BJ (cell line): ENCODE results near the gene HPGD. TPM values are rescaled to one million over a fixed set of nuclear protein-coding genes. Genes with fewer than 3 reads are reported as not detected.

Experiments used
- CTCF ChIA-PET: fragments of 350-600 bp; formaldehyde crosslinking; extraction: SDS; loops from one replicate; lab custom pipeline; 2021; ENCODE audit warnings: antibody characterized with exemption, inconsistent platforms; lab: Yijun Ruan, JAX
- POLR2A ChIA-PET: fragments of 300-600 bp; sonication (Branson Sonifier 250); formaldehyde crosslinking; extraction: SDS; loops from one replicate; lab custom pipeline; 2021; ENCODE audit warnings: antibody characterized with exemption; lab: Charles Lee
- DNase-seq: peaks from one replicate; pipeline ENCODE4 v3.0.0-alpha.2; 2011; ENCODE audit warnings: low read depth
- H3K27me3 ChIP-seq: 2 replicates; pipeline ENCODE4 v1.6.0; 2011; ENCODE audit warnings: low read length; ENCODE audit not compliant: control insufficient read depth, insufficient read depth
- H3K36me3 ChIP-seq: 2 replicates; pipeline ENCODE4 v1.5.1; 2011; ENCODE audit warnings: low read length; ENCODE audit not compliant: control insufficient read depth, insufficient read depth
- H3K4me3 ChIP-seq: 2 replicates; pipeline ENCODE4 v1.5.1; 2011; ENCODE audit warnings: low read depth, mild to moderate bottlenecking, control low read depth, low read length
- CTCF ChIP-seq: IDR thresholded peaks from 2 replicates; pipeline ENCODE4 v1.5.1; 2011; ENCODE audit warnings: low read depth, mild to moderate bottlenecking, control low read depth, inconsistent platforms, low read length, moderate library complexity; ENCODE audit not compliant: insufficient read depth
- polyA plus RNA-seq: library from polyadenylated mRNA; depleted of rRNA; stranded (reverse); fragments of >200 nt; gene quantifications from 2 replicates; pipeline ENCODE4 v1.2.3, GENCODE V29; 2011

Gene HPGD
- polyA plus RNA-seq, 1 experiment = not detected

GRCh38 chr4:174521800-174522182 is 497 bp downstream of the HPGD start:
- CTCF ChIA-PET = no interaction called here
- Histone ChIP-seq H3K4me3 (peak overlapping the region; percentile 27; the same call in 1 of the 2 replicates), H3K27me3 (peaks cover 9% of the 10 kb centered on the region), H3K36me3 (no peaks in the 10 kb centered on the region)
- no peak for DNase-seq
- no peak for TF ChIP-seq CTCF
- POLR2A ChIA-PET = no interaction called here

GRCh38 chr4:174520660-174521059 is 1.6 kb downstream of the HPGD start:
- TF ChIP-seq CTCF = no peak
- ChIA-PET CTCF (no interaction called here), POLR2A (no interaction called here)
- no peak for DNase-seq
- Histone ChIP-seq H3K4me3 (no peak overlapping the region), H3K36me3 (no peaks in the 10 kb centered on the region), H3K27me3 (peaks cover 9% of the 10 kb centered on the region)

GRCh38 chr4:174517502-174518445 is 4.5 kb downstream of the HPGD start:
- DNase-seq = no peak
- POLR2A ChIA-PET = no interaction called here

GRCh38 chr4:174516794-174517193 is 5.5 kb downstream of the HPGD start:
- H3K4me3 ChIP-seq = no peak overlapping the region
- POLR2A ChIA-PET = no interaction called here
- H3K36me3 ChIP-seq = no peaks in the 10 kb centered on the region
- TF ChIP-seq CTCF = no peak
- peaks cover 2% of the 10 kb centered on the region; the same call in 1 of the 2 replicates for H3K27me3 ChIP-seq
- CTCF ChIA-PET = no interaction called here
- no peak for DNase-seq

More at GRCh38 chr4:174517502-174518445, 4.5 kb downstream of the HPGD start:
- CTCF ChIA-PET = interaction anchor here (0.6 kb wide), 1 partner anchor 945 kb away, joined by 3 read pairs; no protein-coding TSS in a partner anchor
- no peak for TF ChIP-seq CTCF
- Histone ChIP-seq H3K4me3 (no peak overlapping the region), H3K27me3 (peaks cover 6% of the 10 kb centered on the region; the same call in 1 of the 2 replicates), H3K36me3 (no peaks in the 10 kb centered on the region)

- no peak for DNase-seq
- no peaks in the 10 kb centered on the region for H3K27me3 ChIP-seq
- no peak overlapping the region for H3K4me3 ChIP-seq
- ChIA-PET CTCF (no interaction called here), POLR2A (no interaction called here)
- no peaks in the 10 kb centered on the region for H3K36me3 ChIP-seq
- no peak for TF ChIP-seq CTCF
These were observed 5.9 kb downstream of the HPGD start for GRCh38 chr4:174516345-174516744.
